Activated T-helper 1 cell treated with Interleukin-2 at 50 U/mL for 16 hours (primary cell): ENCODE measurements around the gene KBTBD12.
"Not testable (repeated sequence)": the region's sequence is repeated elsewhere in the genome, so short reads cannot be mapped to it uniquely, and the experiment has no call there.

Source experiments
- DNase-seq: peaks from one replicate; pipeline ENCODE4 v3.0.0-alpha.2; 2020; ENCODE audit warnings: low read depth

Gene KBTBD12

DNA sequence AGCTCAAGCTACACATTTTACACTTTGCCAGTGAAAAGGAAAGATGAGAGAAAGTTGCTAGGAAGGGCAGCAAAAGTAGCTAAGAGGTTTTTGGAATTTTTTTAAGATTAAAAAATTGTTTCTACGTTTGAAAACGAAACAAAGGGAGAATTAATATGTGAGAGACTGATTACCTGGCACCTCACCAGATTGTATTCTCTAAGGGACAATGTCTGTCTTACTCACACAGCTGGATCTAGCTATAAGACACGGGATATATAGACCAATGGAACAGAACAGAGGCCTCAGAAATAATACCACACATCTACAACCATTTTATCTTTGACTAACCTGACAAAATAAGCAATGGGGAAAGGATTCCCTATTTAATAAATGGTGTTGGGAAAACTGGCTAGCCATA, 9.5 kb upstream of the KBTBD12 start:
- DNase-seq: no peak

DNA sequence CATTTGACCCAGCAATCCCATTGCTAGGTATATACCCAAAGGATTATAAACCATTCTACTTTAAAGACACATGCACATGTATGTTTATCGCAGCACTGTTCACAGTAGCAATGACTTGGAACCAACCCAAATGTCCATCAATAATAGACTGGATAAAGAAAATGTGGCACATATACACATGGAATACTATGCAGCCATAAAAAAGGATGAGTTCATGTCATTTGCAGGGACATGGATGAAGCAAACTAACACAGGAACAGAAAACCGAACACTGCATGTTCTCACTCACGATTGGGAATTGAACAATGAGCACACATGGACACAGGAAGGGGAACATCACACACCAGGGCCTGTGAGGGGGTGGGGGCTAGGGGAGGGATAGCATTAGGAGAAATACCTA, 8.4 kb upstream of the KBTBD12 start:
- not testable (repeated sequence) for DNase-seq

- no peak for DNase-seq
These were observed 6.8 kb upstream of the KBTBD12 start for GRCh38 chr3:127908202-127908601.

DNA sequence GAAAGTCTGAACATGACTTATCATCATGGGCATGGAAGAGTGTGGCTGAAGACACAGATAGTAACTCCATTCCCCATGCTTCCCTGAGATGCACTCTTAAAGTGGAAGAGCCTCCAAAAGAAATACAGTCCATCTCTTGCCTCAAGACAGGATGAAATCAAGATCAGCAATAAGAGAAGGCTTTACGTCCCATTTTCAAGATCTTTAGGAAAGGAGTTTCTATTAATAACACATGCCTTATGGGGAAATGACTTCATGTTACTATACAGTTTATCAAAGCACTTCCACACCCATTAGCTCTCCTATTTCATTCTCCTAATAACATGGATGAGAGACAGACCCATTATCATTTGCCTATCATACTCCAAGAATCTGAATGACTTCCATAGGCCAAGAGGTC, 6.1 kb upstream of the KBTBD12 start:
- DNase-seq: no peak

DNA sequence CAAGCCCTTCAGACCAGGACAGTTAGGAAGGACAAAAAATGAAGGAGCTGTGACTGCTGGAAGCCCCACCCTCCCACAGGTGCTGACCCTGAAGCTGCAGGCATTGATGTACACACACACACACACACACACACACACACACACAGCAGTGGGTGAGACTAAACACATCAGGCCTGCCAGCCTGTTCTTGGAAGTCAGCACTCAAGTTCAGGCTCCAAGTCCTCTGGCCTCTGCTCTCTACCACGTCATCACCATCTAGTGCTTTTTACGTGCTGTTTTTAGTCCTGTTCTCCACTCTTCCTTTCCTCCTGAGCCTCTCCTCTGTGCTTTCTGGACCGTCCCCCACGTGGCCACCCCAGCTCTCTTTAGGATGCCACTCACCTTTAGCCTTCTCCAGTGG, 5.4 kb upstream of the KBTBD12 start:
- no peak for DNase-seq

- DNase-seq: no peak
These were observed 3.6 kb upstream of the KBTBD12 start for GRCh38 chr3:127911421-127911931.

GRCh38 chr3:127913841-127914240, 1.2 kb upstream of the KBTBD12 start:
- not testable (repeated sequence) for DNase-seq

GRCh38 chr3:127914584-127914983, 448 bp upstream of the KBTBD12 start:
- no peak for DNase-seq

- DNase-seq: no peak
These were observed 983 bp downstream of the KBTBD12 start for GRCh38 chr3:127915937-127916493.

GRCh38 chr3:127920738-127921137, 5.7 kb downstream of the KBTBD12 start:
- no peak for DNase-seq

DNA sequence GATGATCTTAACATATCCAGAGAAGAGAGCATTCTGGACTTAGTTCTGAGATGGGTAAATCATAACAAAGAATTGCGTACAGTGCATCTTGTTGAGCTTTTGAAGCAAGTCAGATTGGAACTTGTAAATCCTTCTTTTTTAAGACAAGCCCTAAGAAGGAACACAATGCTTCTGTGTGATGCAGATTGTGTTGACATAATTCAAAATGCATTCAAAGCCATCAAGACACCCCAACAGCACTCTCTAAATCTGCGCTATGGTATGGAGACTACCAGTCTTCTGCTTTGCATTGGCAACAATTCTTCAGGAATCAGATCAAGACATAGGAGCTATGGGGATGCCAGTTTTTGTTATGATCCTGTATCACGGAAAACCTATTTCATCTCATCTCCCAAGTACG, 8.6 kb downstream of the KBTBD12 start:
- DNase-seq: no peak

GRCh38 chr3:127925384-127925783, 10.4 kb downstream of the KBTBD12 start:
- DNase-seq: no peak

- no peak for DNase-seq
These were observed 13.0 kb downstream of the KBTBD12 start for GRCh38 chr3:127927829-127928604.

DNA sequence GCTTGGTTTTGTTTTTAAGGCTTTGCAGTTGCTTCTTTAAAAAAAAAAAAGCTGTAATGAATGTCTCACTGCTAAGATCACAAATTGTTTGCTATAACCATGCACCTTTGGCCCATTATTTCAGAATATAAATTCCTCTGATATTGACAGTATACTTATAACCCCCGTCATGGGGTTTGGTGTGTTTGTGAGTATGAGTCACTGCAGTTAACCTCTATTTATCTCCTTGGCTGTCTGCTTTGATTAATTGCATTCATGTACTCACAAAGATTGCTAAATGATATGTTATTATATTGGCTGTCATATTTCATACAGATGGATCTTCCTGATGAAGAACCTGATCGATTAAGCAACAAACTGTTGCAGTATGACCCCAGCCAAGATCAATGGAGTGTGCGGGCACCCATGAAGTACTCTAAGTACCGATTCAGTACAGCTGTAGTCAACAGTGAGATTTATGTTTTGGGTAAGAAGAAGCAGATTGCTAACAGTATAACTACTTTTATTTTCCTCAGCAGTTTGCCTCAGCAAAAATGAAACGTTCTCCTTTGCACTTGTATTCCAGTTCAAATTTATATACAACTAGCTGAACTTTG, 14.9 kb downstream of the KBTBD12 start:
- DNase-seq: no peak

DNA sequence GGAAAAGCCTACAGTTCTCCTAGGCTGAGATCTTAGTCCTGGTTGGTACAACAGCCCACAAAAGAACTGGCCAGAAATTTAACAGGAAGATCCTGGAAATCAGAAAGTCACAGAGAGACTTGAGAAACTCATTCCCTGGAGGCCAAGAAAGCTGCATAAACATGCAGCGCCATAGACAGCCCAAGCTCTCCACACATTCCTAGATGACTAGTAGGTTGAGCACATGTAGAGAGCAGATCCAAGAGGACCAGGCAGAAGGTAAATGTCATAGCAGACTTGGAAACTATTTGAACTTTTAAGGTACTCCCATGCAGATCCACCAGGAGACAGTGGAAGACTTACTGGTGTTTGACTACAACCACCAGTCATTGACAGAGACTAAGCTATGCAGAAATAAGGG, 18.4 kb downstream of the KBTBD12 start:
- no peak for DNase-seq

- no peak for DNase-seq
These were observed 23.8 kb downstream of the KBTBD12 start for GRCh38 chr3:127938800-127939199.

DNA sequence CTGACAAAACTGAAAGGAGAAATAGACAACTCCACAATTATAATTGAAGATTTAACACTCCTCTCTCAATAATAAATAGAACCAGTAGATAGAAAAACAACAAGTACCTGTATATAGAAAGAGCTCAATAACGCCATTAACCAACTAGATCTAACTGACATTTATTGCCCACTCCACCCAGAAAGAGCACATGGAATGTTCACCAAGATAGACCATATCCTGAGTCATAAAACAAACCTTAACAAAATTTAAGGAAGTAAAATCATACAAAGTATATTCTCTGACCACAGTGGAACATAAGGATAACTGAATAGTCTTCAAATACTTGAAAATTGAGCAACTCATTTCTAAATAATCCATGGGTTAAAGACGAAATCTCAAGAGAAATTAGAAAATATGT, 25.1 kb downstream of the KBTBD12 start:
- DNase-seq: no peak

DNA sequence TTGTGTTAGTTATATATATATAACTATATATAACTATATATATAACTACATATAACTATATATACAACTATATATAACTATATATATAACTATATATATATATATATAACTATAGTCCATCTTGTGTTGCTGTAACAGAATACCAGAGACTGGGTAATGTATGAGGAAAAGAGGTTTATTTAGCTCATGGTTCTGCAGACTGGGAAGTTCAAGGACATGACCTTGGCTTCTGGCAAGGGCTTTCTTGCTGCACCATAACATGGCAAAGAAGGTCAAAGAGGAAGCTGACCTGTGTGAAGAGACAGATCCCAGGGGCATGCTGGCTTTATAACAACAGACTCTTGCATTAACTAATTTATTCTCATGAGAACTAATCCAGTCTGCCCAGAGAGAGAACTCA, 27.6 kb downstream of the KBTBD12 start:
- DNase-seq: no peak

DNA sequence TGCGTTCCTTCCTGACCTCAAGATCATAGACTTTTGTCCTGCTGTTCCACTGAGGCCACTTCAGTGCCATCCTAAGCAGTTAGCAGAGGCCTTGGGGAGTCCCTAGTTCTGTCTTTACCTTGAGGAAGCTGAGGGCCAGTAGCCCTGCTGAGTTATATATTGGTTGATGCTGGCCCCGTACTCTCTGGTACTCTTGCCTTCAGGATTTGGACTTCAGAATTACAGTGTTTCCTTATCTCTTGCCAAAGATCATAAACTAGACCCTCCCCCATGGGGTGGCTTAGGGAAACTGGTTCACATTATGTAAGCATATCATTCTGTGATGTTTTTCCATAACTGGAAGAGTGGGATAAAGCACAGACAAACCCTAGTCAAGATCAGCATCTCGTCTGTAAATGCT, 33.2 kb downstream of the KBTBD12 start:
- DNase-seq: no peak

DNA sequence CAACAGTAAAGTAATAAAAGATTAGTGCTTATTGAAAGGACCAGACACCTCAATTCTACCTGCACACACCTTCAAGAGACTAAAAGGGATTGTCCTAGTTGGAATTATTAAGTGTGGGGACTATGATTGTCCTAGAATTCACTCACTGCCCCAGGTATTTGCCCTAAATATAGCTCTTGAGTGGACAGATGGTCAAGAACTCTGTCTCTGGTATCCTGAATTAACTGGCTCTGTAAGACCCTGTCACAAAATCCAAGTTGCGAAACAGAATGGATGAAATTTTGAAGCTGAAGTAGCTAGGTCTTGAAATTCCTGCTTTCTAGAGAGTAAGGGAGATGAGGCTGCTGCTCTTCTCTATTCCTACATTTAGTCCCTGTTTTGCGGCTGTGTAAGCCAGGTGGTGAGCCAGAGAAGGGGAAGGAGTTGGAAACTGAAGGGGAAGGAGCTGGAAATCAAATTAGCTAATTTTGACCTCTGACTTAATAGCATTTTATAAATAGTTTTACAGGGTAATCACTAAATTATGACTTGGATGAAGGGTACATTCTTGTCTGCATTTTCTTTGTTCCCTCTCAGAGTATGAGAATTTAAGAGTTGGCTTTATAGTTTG, 34.5 kb downstream of the KBTBD12 start:
- no peak for DNase-seq

GRCh38 chr3:127951276-127951675, 36.2 kb downstream of the KBTBD12 start:
- DNase-seq: no peak

GRCh38 chr3:127953091-127954035, 38.3 kb downstream of the KBTBD12 start:
- DNase-seq: no peak
